KG1 (cell line): Measurements from ENCODE around the gene SUGT1.

Experiments used
- DNase-seq: peaks from one replicate; lab custom pipeline; 2025; lab: John Stamatoyannopoulos, UW

The SUGT1 gene

GRCh38 chr13:52737965-52738364 is 85.3 kb downstream of the SUGT1 start:
- no peak for DNase-seq

GRCh38 chr13:52738719-52739467 is 86.3 kb downstream of the SUGT1 start:
- no peak for DNase-seq

- no peak for DNase-seq
Measured at GRCh38 chr13:52739468-52740071, 86.9 kb downstream of the SUGT1 start, which contains the start of gene CNMD. CNMD (minus strand) TSS chr13:52739820; CDS start chr13:52739701, 119 bp downstream.

- no peak for DNase-seq
Measured at GRCh38 chr13:52743569-52743968, 90.9 kb downstream of the SUGT1 start.

GRCh38 chr13:52743988-52744387 is 91.4 kb downstream of the SUGT1 start:
- no peak for DNase-seq

GRCh38 chr13:52744842-52745375 is 92.3 kb downstream of the SUGT1 start:
- DNase-seq = no peak

- DNase-seq = no peak
Measured at GRCh38 chr13:52746141-52746540, 93.5 kb downstream of the SUGT1 start.

GRCh38 chr13:52749419-52749818 is 96.8 kb downstream of the SUGT1 start:
- no peak for DNase-seq
